Skeletal muscle tissue (tissue), 4 donors: ENCODE results near the gene HOXA13. TPM values are rescaled to one million over a fixed set of nuclear protein-coding genes. Genes with fewer than 3 reads are reported as not detected.
A peak's percentile ranks its signal among the peaks of the same experiment; 100 is the strongest.

ENCODE experiments used
- H3K27ac ChIP-seq: one replicate; pipeline ENCODE4 v1.7.0; 2013; ENCODE audit warnings: mild to moderate bottlenecking, low read depth, low read length, inconsistent platforms
- H3K27me3 ChIP-seq, 3 donors: one replicate each; pipeline ENCODE4 v1.7.0; 2013; ENCODE audit warnings: low read length in 3 of 3; ENCODE audit not compliant: control insufficient read depth in 3 of 3, insufficient read depth in 3 of 3
- H3K36me3 ChIP-seq, 3 donors: one replicate each; pipeline ENCODE4 v1.7.0; 2013; ENCODE audit warnings: low read length in 3 of 3; ENCODE audit not compliant: control insufficient read depth in 3 of 3, insufficient read depth in 3 of 3
- H3K4me1 ChIP-seq, 3 donors: one replicate each; pipeline ENCODE4 v1.7.0; 2013; ENCODE audit warnings: low read length in 3 of 3, mild to moderate bottlenecking in 3 of 3; ENCODE audit not compliant: control insufficient read depth in 3 of 3, insufficient read depth in 3 of 3
- H3K4me3 ChIP-seq, 3 donors: one replicate each; pipeline ENCODE4 v1.7.0; 2013; ENCODE audit warnings: low read length in 3 of 3
- H3K9ac ChIP-seq, 3 donors: one replicate each; pipeline ENCODE4 v1.7.0; 2013; ENCODE audit warnings: low read length in 3 of 3, mild to moderate bottlenecking in 3 of 3, moderate library complexity in 2 of 3, low read depth in 1 of 3
- H3K9me3 ChIP-seq, 3 donors: one replicate each; pipeline ENCODE4 v1.7.0; 2013; ENCODE audit warnings: low read length in 3 of 3; ENCODE audit not compliant: control insufficient read depth in 3 of 3
- total RNA-seq: library from RNA; depleted of rRNA; stranded (reverse); fragments of >200 nt; gene quantifications from one replicate; pipeline ENCODE4 v1.2.3, GENCODE V29; 2014
- donor health status: Osteomylitis.

HOXA13 gene
- total RNA-seq, 1 donor from 2014 or later = 0.52 TPM

- H3K9ac ChIP-seq = peak overlapping the region in 1 of 3 donors; percentile 76
- H3K9me3 ChIP-seq = peaks cover 0 to 3% (median 0%) of the 10 kb centered on the region in 3 donors
- no peak overlapping the region for H3K27ac ChIP-seq
- peaks cover 26 to 39% (median 26%) of the 10 kb centered on the region in 3 donors for H3K4me1 ChIP-seq
- no peaks in the 10 kb centered on the region for H3K36me3 ChIP-seq
- peak overlapping the region; percentile 54 to 72 (median 63) for H3K4me3 ChIP-seq
- peaks cover 66 to 85% (median 81%) of the 10 kb centered on the region in 3 donors for H3K27me3 ChIP-seq
Measured at GRCh38 chr7:27200761-27201579, 1.1 kb upstream of the HOXA13 start.

- Histone ChIP-seq H3K4me1 (peaks cover 14 to 24% (median 16%) of the 10 kb centered on the region in 3 donors), H3K4me3 (peak overlapping the region; percentile 23 to 75 (median 67)), H3K27ac (no peak overlapping the region), H3K9ac (peak overlapping the region in 1 of 3 donors; percentile 85), H3K36me3 (no peaks in the 10 kb centered on the region), H3K9me3 (peaks cover 0 to 3% (median 0%) of the 10 kb centered on the region in 3 donors), H3K27me3 (peaks cover 50 to 82% (median 72%) of the 10 kb centered on the region in 3 donors)
Measured at GRCh38 chr7:27198871-27199801, 755 bp downstream of the HOXA13 start.

GRCh38 chr7:27198138-27198841 is 1.6 kb downstream of the HOXA13 start:
- peaks cover 47 to 82% (median 69%) of the 10 kb centered on the region in 3 donors for H3K27me3 ChIP-seq
- peaks cover 0 to 3% (median 0%) of the 10 kb centered on the region in 3 donors for H3K9me3 ChIP-seq
- no peak overlapping the region for H3K27ac ChIP-seq
- H3K4me1 ChIP-seq = peaks cover 14 to 24% (median 20%) of the 10 kb centered on the region in 3 donors
- H3K4me3 ChIP-seq = peak overlapping the region in 2 of 3 donors; percentile 67 to 75
- no peaks in the 10 kb centered on the region for H3K36me3 ChIP-seq
- peak overlapping the region in 1 of 3 donors; percentile 85 for H3K9ac ChIP-seq

GRCh38 chr7:27197137-27198042 is 2.5 kb downstream of the HOXA13 start:
- Histone ChIP-seq H3K9me3 (peaks cover 0 to 3% (median 0%) of the 10 kb centered on the region in 3 donors), H3K4me1 (peaks cover 14 to 27% (median 24%) of the 10 kb centered on the region in 3 donors), H3K36me3 (no peaks in the 10 kb centered on the region), H3K9ac (no peak overlapping the region), H3K4me3 (peak overlapping the region in 1 of 3 donors; percentile 75), H3K27me3 (peaks cover 40 to 82% (median 60%) of the 10 kb centered on the region in 3 donors), H3K27ac (no peak overlapping the region)

DNA sequence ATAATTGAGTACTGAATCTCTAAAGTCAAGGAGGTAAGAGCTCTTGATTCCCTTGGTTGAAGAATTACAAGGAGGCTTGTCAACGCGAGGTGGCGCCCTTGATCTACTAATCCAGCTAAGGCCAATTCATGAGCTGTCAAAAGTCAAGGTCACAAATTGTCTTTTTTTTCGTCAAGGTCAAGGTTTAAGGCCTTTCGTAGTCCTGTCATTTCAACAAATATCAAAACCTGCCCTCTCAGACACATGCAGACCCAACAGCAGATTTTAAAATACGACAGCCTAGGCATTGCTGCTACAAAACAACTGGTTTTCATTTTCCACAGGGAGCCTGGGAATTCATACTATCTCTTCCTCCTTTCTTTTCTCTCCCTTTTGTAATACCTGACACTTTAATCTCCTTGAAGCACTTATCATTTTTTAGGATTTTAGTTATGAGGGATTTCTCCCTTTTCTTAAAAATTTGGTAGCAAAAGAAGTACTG is 3.6 kb downstream of the HOXA13 start:
- Histone ChIP-seq H3K4me3 (peak overlapping the region in 1 of 3 donors; percentile 25), H3K9me3 (peaks cover 0 to 3% (median 0%) of the 10 kb centered on the region in 3 donors), H3K4me1 (peaks cover 14 to 30% (median 24%) of the 10 kb centered on the region in 3 donors), H3K36me3 (no peaks in the 10 kb centered on the region), H3K27ac (no peak overlapping the region), H3K27me3 (peaks cover 38 to 82% (median 54%) of the 10 kb centered on the region in 3 donors), H3K9ac (peak overlapping the region in 1 of 3 donors; percentile 42)

GRCh38 chr7:27194686-27195379 is 5.1 kb downstream of the HOXA13 start:
- peaks cover 5 to 29% (median 14%) of the 10 kb centered on the region in 3 donors for H3K4me1 ChIP-seq
- no peak overlapping the region for H3K9ac ChIP-seq
- no peak overlapping the region for H3K27ac ChIP-seq
- H3K4me3 ChIP-seq = no peak overlapping the region
- H3K27me3 ChIP-seq = peaks cover 30 to 70% (median 46%) of the 10 kb centered on the region in 3 donors
- peaks cover 0 to 3% (median 0%) of the 10 kb centered on the region in 3 donors for H3K9me3 ChIP-seq
- no peaks in the 10 kb centered on the region for H3K36me3 ChIP-seq

GRCh38 chr7:27194002-27194352 is 5.9 kb downstream of the HOXA13 start:
- no peak overlapping the region for H3K27ac ChIP-seq
- H3K36me3 ChIP-seq = no peaks in the 10 kb centered on the region
- H3K9me3 ChIP-seq = peaks cover 0 to 3% (median 0%) of the 10 kb centered on the region in 3 donors
- peak overlapping the region in 1 of 3 donors; percentile 92 for H3K9ac ChIP-seq
- peak overlapping the region in 1 of 3 donors; percentile 63 for H3K4me3 ChIP-seq
- peaks cover 3 to 35% (median 19%) of the 10 kb centered on the region in 3 donors for H3K4me1 ChIP-seq
- H3K27me3 ChIP-seq = peaks cover 27 to 74% (median 50%) of the 10 kb centered on the region in 3 donors

- H3K4me3 ChIP-seq = peak overlapping the region in 2 of 3 donors; percentile 51 to 78
Measured at GRCh38 chr7:27193335-27194001, 6.4 kb downstream of the HOXA13 start.

More at GRCh38 chr7:27193335-27194001, 6.4 kb downstream of the HOXA13 start:
- Histone ChIP-seq H3K9ac (peak overlapping the region in 2 of 3 donors; percentile 52 to 92), H3K27me3 (peaks cover 23 to 72% (median 45%) of the 10 kb centered on the region in 3 donors), H3K4me1 (peaks cover 2 to 38% (median 19%) of the 10 kb centered on the region in 3 donors), H3K36me3 (no peaks in the 10 kb centered on the region), H3K9me3 (peaks cover 0 to 3% (median 0%) of the 10 kb centered on the region in 3 donors), H3K27ac (peak overlapping the region; percentile 56)
